Ovary (tissue), 9 donors: ENCODE data around the gene GNAI3. TPM values are rescaled to one million over a fixed set of nuclear protein-coding genes. Genes with fewer than 3 reads are reported as not detected.
A peak's percentile ranks its signal among the peaks of the same experiment; 100 is the strongest.

Source experiments
- DNase-seq, 5 donors: peaks; one replicate each; pipeline ENCODE4 v3.0.0-alpha.2; 2019 to 2020
- H3K27ac ChIP-seq, 2 donors: fragments of 200-600 bp; one replicate each; pipeline versions ENCODE4 v1.5.1 to v1.8.0; 2019 to 2022
- H3K27me3 ChIP-seq: fragments of 200-600 bp; one replicate; pipeline ENCODE4 v1.8.0; 2022
- H3K36me3 ChIP-seq: fragments of 200-600 bp; sonication (generic); one replicate; pipeline ENCODE4 v1.5.1; 2019
- H3K4me1 ChIP-seq: one replicate; pipeline ENCODE4 v1.8.1; 2013; ENCODE audit warnings: mild to moderate bottlenecking, moderate library complexity; ENCODE audit not compliant: insufficient read depth
- H3K4me3 ChIP-seq: fragments of 200-600 bp; sonication (generic); one replicate; pipeline ENCODE4 v1.5.1; 2017
- H3K9me3 ChIP-seq, 2 donors: fragments of 200-600 bp in 1 of 2; sonication (generic) in 1 of 2; one replicate each; pipeline versions ENCODE4 v1.5.1 to v1.8.1; 2013 to 2019; ENCODE audit warnings: mild to moderate bottlenecking in 1 of 2, moderate library complexity in 1 of 2
- EP300 ChIP-seq: sonication (generic); formaldehyde crosslinking; IDR thresholded peaks from one replicate; pipeline ENCODE4 v1.6.1; 2017; ENCODE audit warnings: antibody characterized with exemption
- POLR2A ChIP-seq: fragments of 450-650 bp; IDR thresholded peaks from one replicate; pipeline ENCODE4 v1.6.1; 2017; ENCODE audit warnings: antibody characterized with exemption, mild to moderate bottlenecking, moderate library complexity
- WGBS, 3 donors: extraction: QIAGEN DNeasy Blood & Tissue Kit in 1 of 3; methylation state at CpG; one replicate each; pipeline versions ENCODE4 v1.1.5 to v1.1.7; 2013 to 2017; 5-methylcytosine and 5-hydroxymethylcytosine counted together
- intact Hi-C, 4 donors: fragments of 100-400 bp; cut with DNase I; formaldehyde crosslinking; loops; one replicate each; pipeline versions ENCODE4 v1.11.0 to v1.15.1; 2022 to 2023
- polyA plus RNA-seq, 2 donors: library from polyadenylated mRNA; stranded (reverse); fragments of 200-250 nt in 1 of 2; fragments of 350-450 nt in 1 of 2; fragmentation: Illumina TruSeq in 1 of 2; extraction: RNeasy Lipid Tissue Mini Kit (QIAGEN cat#74804) in 1 of 2; gene quantifications; one replicate each; pipeline ENCODE4 v1.2.3, GENCODE V29; 2013 to 2014
- total RNA-seq, 7 donors: library from RNA; depleted of rRNA in 2 of 7; stranded (reverse); fragments of >200 nt in 2 of 7; fragmentation: NEBNext Ultra II Directional in 3 of 7; extraction: Animal tissue kit (Norgen Biotek cat#: 25700) in 3 of 7; gene quantifications; one replicate each; pipeline versions ENCODE4 v1.1.0 to v1.2.4, GENCODE V29; 2016 to 2023
- TF ChIP-seq, protein P1 (sequence below), 3 donors: fragments of 450-650 bp in 2 of 3; fragments of 200-600 bp in 1 of 3; IDR thresholded peaks; one replicate each; pipeline versions ENCODE4 v1.5.1 to v1.8.0; 2016 to 2022; ENCODE audit warnings: antibody characterized with exemption in 3 of 3, mild to moderate bottlenecking in 1 of 3
- donor health status: DM: no; HTN: no; CAD: no; lungs with moderate emphysema.
- donor health status: DM: no; HTN: no; CAD: no.
- donor health status: Bipolar disorder and iron deficiency.
- donor health status: DM: yes; HTN: yes; CAD: no.
- donor health status: DM: no; HTN: no; CAD: no.
- donor health status: DM: yes; HTN: yes; CAD: no.

Gene GNAI3
- total and polyA plus RNA-seq, 9 donors: 3.0 to 6.2 (median 4.8) TPM

DNA sequence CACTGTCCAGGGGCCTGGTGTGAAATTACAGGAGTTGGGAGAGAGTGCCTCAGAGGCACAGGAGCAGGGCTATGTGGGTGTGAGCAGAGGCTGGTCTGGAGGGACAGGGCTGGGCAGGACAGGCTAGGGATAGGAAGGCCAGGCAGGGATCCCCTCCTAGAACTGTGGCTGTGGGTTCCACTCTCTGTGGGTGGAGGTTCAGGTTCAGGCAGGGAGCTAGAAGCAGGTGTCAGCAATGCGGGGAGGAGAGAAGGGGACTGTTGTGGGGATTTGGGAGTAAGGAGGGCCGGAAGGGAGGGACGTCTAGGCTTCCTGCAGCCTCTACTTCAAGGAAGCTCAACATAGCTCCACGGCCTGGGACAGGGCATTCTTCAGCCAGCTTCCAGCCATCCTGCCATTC, 17.0 kb upstream of the GNAI3 start:
- intact Hi-C loops: loop anchor here (2.0 to 10.0 kb wide), 5 partner anchors 39 to 269 kb away; partner anchors contain the start of genes CYB561D1 (in 3 of the 4) and PSMA5 (in 2 of the 4)
- WGBS, 3 donors: 81 to 91% (median 84%) methylated on average over 4 of the region's 4 CpGs
- DNase-seq: no peak
- Histone ChIP-seq H3K4me1 (peaks cover 4% of the 10 kb centered on the region), H3K27ac (no peak overlapping the region), H3K4me3 (no peak overlapping the region), H3K9me3 (no peaks in the 10 kb centered on the region), H3K36me3 (no peaks in the 10 kb centered on the region), H3K27me3 (no peaks in the 10 kb centered on the region)
- no peak for TF ChIP-seq POLR2A
- TF ChIP-seq, protein P1, sequence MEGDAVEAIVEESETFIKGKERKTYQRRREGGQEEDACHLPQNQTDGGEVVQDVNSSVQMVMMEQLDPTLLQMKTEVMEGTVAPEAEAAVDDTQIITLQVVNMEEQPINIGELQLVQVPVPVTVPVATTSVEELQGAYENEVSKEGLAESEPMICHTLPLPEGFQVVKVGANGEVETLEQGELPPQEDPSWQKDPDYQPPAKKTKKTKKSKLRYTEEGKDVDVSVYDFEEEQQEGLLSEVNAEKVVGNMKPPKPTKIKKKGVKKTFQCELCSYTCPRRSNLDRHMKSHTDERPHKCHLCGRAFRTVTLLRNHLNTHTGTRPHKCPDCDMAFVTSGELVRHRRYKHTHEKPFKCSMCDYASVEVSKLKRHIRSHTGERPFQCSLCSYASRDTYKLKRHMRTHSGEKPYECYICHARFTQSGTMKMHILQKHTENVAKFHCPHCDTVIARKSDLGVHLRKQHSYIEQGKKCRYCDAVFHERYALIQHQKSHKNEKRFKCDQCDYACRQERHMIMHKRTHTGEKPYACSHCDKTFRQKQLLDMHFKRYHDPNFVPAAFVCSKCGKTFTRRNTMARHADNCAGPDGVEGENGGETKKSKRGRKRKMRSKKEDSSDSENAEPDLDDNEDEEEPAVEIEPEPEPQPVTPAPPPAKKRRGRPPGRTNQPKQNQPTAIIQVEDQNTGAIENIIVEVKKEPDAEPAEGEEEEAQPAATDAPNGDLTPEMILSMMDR (IDR thresholded peaks at IDR 0.05): no peak
- TF ChIP-seq EP300: no peak

DNA sequence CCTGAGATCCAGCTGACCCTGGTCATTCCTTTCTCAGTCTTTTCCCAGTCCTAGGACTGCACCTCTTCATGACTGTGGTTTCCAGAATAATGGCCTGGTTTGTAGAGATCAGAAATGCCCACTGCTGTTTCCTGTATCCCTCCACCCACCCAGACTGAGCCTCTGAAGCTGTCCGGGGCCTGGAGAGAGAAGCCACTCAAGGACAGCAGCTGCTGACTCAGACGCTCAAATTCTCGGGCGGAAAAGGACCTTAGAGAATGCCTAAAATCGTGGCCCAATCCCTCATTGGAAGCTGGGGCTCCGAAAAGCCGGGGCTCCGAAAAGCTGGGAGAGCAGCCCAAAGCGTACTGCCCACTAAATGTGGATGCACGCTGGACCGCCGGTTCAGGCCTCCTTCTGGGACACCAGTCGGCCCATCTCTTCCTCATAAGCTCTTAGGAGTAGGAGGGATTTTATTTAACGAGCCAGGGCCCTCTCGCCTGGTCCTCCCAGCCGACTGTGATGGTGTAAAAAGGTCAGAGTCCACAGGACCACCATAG, 16.5 kb upstream of the GNAI3 start:
- no peak overlapping the region for H3K27ac ChIP-seq
- intact Hi-C loops: loop anchor here (2.0 to 10.0 kb wide), 5 partner anchors 40 to 270 kb away; partner anchors contain the start of genes CYB561D1 (in 3 of the 4) and PSMA5 (in 2 of the 4)

DNA sequence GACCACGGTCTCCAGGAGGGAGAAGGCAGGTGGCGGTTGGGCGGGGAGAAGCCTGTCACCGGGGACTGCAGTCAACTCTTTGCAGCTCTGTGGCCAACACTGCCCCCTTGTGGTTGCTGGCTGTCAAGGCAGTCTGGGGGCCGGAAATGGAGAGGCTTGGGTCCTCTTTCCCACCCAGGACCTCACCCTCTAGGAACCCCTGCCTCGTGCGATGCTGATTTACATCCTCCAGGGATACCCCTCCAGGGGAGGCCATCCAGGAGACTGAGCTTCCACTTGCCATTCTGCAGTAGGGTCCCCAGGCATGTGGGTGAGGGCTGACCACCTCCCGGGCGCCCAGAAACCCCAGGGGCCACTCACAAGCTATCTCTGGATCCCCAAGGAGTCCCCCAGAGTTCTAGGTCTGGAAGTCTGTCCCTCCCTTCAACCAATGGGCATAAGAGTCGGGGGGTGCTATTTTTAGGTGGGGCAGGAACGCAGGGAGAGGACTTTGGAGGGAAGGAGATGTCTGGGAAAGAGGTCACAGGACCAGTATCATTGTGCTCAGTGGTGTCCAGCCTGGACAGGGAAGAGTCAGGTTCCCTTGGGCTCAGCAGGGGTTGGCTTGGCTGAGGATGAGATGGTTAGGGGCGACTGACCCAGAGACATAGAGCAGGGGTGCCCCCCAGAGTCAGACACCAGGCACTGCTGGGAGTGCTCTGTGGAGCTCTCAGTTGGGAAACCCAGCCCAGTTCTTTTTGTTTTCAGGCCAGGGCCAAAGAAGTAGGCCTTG, 15.9 kb upstream of the GNAI3 start:
- intact Hi-C loops: loop anchor here (5.0 to 10.0 kb wide), 4 partner anchors 40 to 270 kb away; partner anchors contain the start of genes CYB561D1 (in 3 of the 4) and PSMA5 (in 2 of the 4)
- 15 to 19% (median 15%) methylated on average over 12 of the region's 12 CpGs for WGBS, 3 donors

More for the DNA sequence above, 16.5 kb upstream of the GNAI3 start:
- no peaks in the 10 kb centered on the region for H3K9me3 ChIP-seq
- 20 to 29% (median 24%) methylated on average over 16 of the region's 16 CpGs for WGBS, 3 donors
- H3K27me3 ChIP-seq: no peaks in the 10 kb centered on the region
- no peak for TF ChIP-seq POLR2A
- TF ChIP-seq, protein P1 (IDR thresholded peaks at IDR 0.05): no peak
- peaks cover 4% of the 10 kb centered on the region for H3K4me1 ChIP-seq
- H3K4me3 ChIP-seq: no peak overlapping the region
- no peaks in the 10 kb centered on the region for H3K36me3 ChIP-seq
- peak in 3 of 5 donors; percentile 30 to 40 (median 39) for DNase-seq

DNA sequence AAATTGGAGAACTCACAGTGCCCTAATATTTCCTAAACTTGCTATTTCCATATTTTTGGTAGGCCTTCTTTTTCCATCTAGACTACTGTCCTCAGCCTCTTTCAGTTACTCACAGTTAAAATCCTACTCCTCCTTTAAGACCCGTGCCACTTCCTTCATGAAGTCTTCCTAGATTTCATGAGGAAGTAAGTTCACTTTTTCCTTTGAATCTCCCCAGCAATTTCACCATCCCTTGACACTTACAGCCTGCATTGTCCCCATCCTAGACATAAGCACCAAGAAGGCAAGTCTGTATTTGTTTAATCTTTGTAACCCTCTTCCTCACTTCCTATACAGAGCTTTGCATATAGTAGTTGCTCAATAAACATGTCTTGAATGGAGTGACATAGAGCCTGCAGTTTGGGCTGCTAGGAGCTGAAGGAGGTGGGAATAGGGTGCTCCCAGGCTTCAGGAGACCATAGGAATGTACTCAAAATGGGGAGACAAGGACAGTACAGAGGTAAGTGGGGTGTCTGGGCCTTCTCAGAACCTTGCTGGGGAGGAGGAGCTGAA, 14.0 kb upstream of the GNAI3 start:
- no peak for DNase-seq
- intact Hi-C loops: loop anchor here (5.0 to 10.0 kb wide), 4 partner anchors 42 to 272 kb away; partner anchors contain the start of genes CYB561D1 (in 3 of the 4) and PSMA5 (in 2 of the 4)
- TF ChIP-seq POLR2A (no peak), EP300 (no peak)
- TF ChIP-seq, protein P1 (IDR thresholded peaks at IDR 0.05): no peak
- Histone ChIP-seq H3K4me3 (no peak overlapping the region), H3K4me1 (peaks cover 4% of the 10 kb centered on the region), H3K9me3 (no peaks in the 10 kb centered on the region), H3K36me3 (no peaks in the 10 kb centered on the region), H3K27me3 (no peaks in the 10 kb centered on the region), H3K27ac (no peak overlapping the region)
- 81 to 95% (median 91%) methylated on average over 1 of the region's 1 CpG for WGBS, 3 donors

More for the DNA sequence above, 15.9 kb upstream of the GNAI3 start:
- no peak for TF ChIP-seq POLR2A
- TF ChIP-seq, protein P1 (IDR thresholded peaks at IDR 0.05): peak; percentile 96 to 97 (median 96)
- Histone ChIP-seq H3K36me3 (no peaks in the 10 kb centered on the region), H3K27ac (no peak overlapping the region), H3K4me3 (no peak overlapping the region), H3K9me3 (no peaks in the 10 kb centered on the region), H3K4me1 (peaks cover 4% of the 10 kb centered on the region), H3K27me3 (no peaks in the 10 kb centered on the region)
- DNase-seq: peak; percentile 82 to 91 (median 89)
